LoVo (cell line): ENCODE measurements around the gene CIZ1.
A peak's percentile ranks its signal among the peaks of the same experiment; 100 is the strongest.

Experiments
- DNase-seq: peaks from one replicate; pipeline ENCODE4 v3.0.0-alpha.2; 2016; ENCODE audit warnings: low spot score

The CIZ1 gene

GRCh38 chr9:128124873-128125579, 66.3 kb downstream of the CIZ1 start:
- peak; percentile 35 for DNase-seq

- no peak for DNase-seq
Measured at GRCh38 chr9:128124451-128124850, 66.9 kb downstream of the CIZ1 start.

- DNase-seq = no peak
Measured at GRCh38 chr9:128123451-128124080, 67.8 kb downstream of the CIZ1 start.

GRCh38 chr9:128122809-128123175, 68.6 kb downstream of the CIZ1 start:
- no peak for DNase-seq

GRCh38 chr9:128121924-128122808, 69.2 kb downstream of the CIZ1 start:
- no peak for DNase-seq

GRCh38 chr9:128121466-128121810, 69.9 kb downstream of the CIZ1 start:
- DNase-seq = no peak

- no peak for DNase-seq
Measured at GRCh38 chr9:128120741-128121465, 70.5 kb downstream of the CIZ1 start.

- no peak for DNase-seq
Measured at GRCh38 chr9:128120061-128120740, 71.2 kb downstream of the CIZ1 start.

GRCh38 chr9:128118971-128119665, 72.3 kb downstream of the CIZ1 start:
- DNase-seq = no peak

- no peak for DNase-seq
Measured at GRCh38 chr9:128118472-128118857, 72.9 kb downstream of the CIZ1 start.

GRCh38 chr9:128117613-128118471, 73.5 kb downstream of the CIZ1 start:
- DNase-seq = peak; percentile 88

GRCh38 chr9:128116104-128117083, 75.0 kb downstream of the CIZ1 start:
- DNase-seq = no peak
